ENCODE measurements around the gene ZNF93. TPM values are rescaled to one million over a fixed set of nuclear protein-coding genes. Genes with fewer than 3 reads are reported as not detected.
"Not testable (repeated sequence)": the region's sequence is repeated elsewhere in the genome, so short reads cannot be mapped to it uniquely, and the experiment has no call there.

ZNF93 gene
- polyA plus RNA-seq, 3 donors = 2.4 to 4.6 (median 2.8) TPM

GRCh38 chr19:19900139-19900728 is 512 bp upstream of the ZNF93 start:
- peak overlapping the region; percentile 98 to 99 for H3K4me3 Mint-ChIP-seq
- H4K20me1 ChIP-seq (ENCODE audit: insufficient read depth, low read length) = no peaks in the 10 kb centered on the region
- peak overlapping the region; percentile 82 to 86 for H3K27ac ChIP-seq (ENCODE audit: low read depth in 1 of 2, low read length in 2 of 2)
- TF ChIP-seq CTCF (IDR thresholded peaks at IDR 0.05) = no peak
- peaks cover 16 to 28% of the 10 kb centered on the region in 2 donors for H3K36me3 Mint-ChIP-seq
- H3K27me3 Mint-ChIP-seq (ENCODE audit: low read depth in 3 of 3) = peaks cover 0 to 2% (median 0%) of the 10 kb centered on the region in 3 donors
- no CpG with 5 or more reads among the region's 9 CpGs for WGBS (ENCODE audit: insufficient coverage)
- peak overlapping the region; percentile 80 to 93 (median 90) for H3K27ac Mint-ChIP-seq
- intact Hi-C loops (cut with micrococcal nuclease) = loop anchor here in 1 of 2 donors (2.0 to 10.0 kb wide), 4 partner anchors 33 to 235 kb away; partner anchors contain the start of genes ATP13A1, ZNF101 and ZNF506
- H3K36me3 ChIP-seq (replicated peaks in 1 of 2; ENCODE audit: control insufficient read depth in 1 of 2, insufficient read depth in 2 of 2, low read length in 2 of 2) = peaks cover 0 to 11% of the 10 kb centered on the region in 2 donors
- H3K9me3 Mint-ChIP-seq = peaks cover 50 to 94% (median 84%) of the 10 kb centered on the region in 7 donors
- H3K4me2 ChIP-seq (replicated peaks; ENCODE audit: extremely low read depth, low read length, poor library complexity, severe bottlenecking) = peak overlapping the region; percentile 96
- no peaks in the 10 kb centered on the region for H3K27me3 ChIP-seq (ENCODE audit: control insufficient read depth in 2 of 2, insufficient read depth in 2 of 2, low read length in 2 of 2)
- peaks cover 35% of the 10 kb centered on the region for H3K79me2 ChIP-seq (ENCODE audit: insufficient read depth, low read length)
- H3K4me1 ChIP-seq (ENCODE audit: control insufficient read depth in 1 of 2, insufficient read depth in 2 of 2, low read length in 2 of 2) = peaks cover 12 to 18% of the 10 kb centered on the region in 2 donors
- H2AFZ ChIP-seq (ENCODE audit: insufficient read depth, low read depth, low read length, poor library complexity, severe bottlenecking) = peak overlapping the region; percentile 95
- peak overlapping the region; percentile 78 for H3K9ac ChIP-seq (ENCODE audit: insufficient read depth, low read length, poor library complexity, severe bottlenecking)
- H3K4me1 Mint-ChIP-seq = peaks cover 12% of the 10 kb centered on the region
- peaks cover 66 to 80% of the 10 kb centered on the region in 2 donors for H3K9me3 ChIP-seq (replicated peaks in 1 of 2; ENCODE audit: control insufficient read depth in 1 of 2, insufficient read depth in 1 of 2, low read length in 2 of 2)
- no peak for DNase-seq
- peak overlapping the region; percentile 68 to 94 (median 88) for H3K4me3 ChIP-seq (replicated peaks in 1 of 3; ENCODE audit: low read depth in 2 of 3, low read length in 3 of 3)

GRCh38 chr19:19907551-19907950 is 6.8 kb downstream of the ZNF93 start:
- H4K20me1 ChIP-seq (ENCODE audit: insufficient read depth, low read length); H3K27ac ChIP-seq (ENCODE audit: low read depth in 1 of 2, low read length in 2 of 2); H3K4me3 ChIP-seq (replicated peaks in 1 of 3; ENCODE audit: low read depth in 2 of 3, low read length in 3 of 3); H3K27me3 Mint-ChIP-seq (ENCODE audit: low read depth in 3 of 3); H3K27me3 ChIP-seq (ENCODE audit: control insufficient read depth in 2 of 2, insufficient read depth in 2 of 2, low read length in 2 of 2); H3K4me3 Mint-ChIP-seq; H2AFZ ChIP-seq (ENCODE audit: insufficient read depth, low read depth, low read length, poor library complexity, severe bottlenecking); H3K9ac ChIP-seq (ENCODE audit: insufficient read depth, low read length, poor library complexity, severe bottlenecking); H3K4me1 Mint-ChIP-seq; H3K4me2 ChIP-seq (replicated peaks; ENCODE audit: extremely low read depth, low read length, poor library complexity, severe bottlenecking); H3K27ac Mint-ChIP-seq; H3K4me1 ChIP-seq (ENCODE audit: control insufficient read depth in 1 of 2, insufficient read depth in 2 of 2, low read length in 2 of 2); DNase-seq: not testable (repeated sequence)
- intact Hi-C loops (cut with micrococcal nuclease) = loop anchor here in 1 of 2 donors (10.0 kb wide), 1 partner anchor 243 kb away; the partner anchor contains the start of genes ATP13A1 and ZNF101
- H3K9me3 ChIP-seq (replicated peaks in 1 of 2; ENCODE audit: control insufficient read depth in 1 of 2, insufficient read depth in 1 of 2, low read length in 2 of 2) = peaks cover 54 to 97% of the 10 kb centered on the region in 2 donors
- peaks cover 0 to 58% of the 10 kb centered on the region in 2 donors for H3K36me3 ChIP-seq (replicated peaks in 1 of 2; ENCODE audit: control insufficient read depth in 1 of 2, insufficient read depth in 2 of 2, low read length in 2 of 2)
- no CpG with 5 or more reads among the region's 3 CpGs for WGBS (ENCODE audit: insufficient coverage)
- H3K79me2 ChIP-seq (ENCODE audit: insufficient read depth, low read length) = peaks cover 81% of the 10 kb centered on the region
- Mint-ChIP-seq H3K36me3 (peaks cover 44 to 75% of the 10 kb centered on the region in 2 donors), H3K9me3 (peaks cover 45 to 89% (median 80%) of the 10 kb centered on the region in 7 donors)

Data from CD14-positive monocyte (primary cell).